GM13977 (cell line): Measurements from ENCODE around the gene THSD7A.

Experiments
- DNase-seq: peaks from one replicate; pipeline ENCODE4 v3.0.0; 2012; ENCODE audit warnings: low spot score
- in situ Hi-C: fragments of 300-500 bp; cut with MboI; formaldehyde crosslinking; loops from one replicate; pipeline ENCODE4 v1.12.0; 2022; ENCODE audit warnings: low sequenced_read_pairs, low pct_unique_long_range_greater_than_20kb, mixed read lengths, inconsistent platforms; ENCODE audit not compliant: unreplicated experiment
- TF ChIP-seq, protein P1 (sequence below): IDR thresholded peaks from 2 replicates; pipeline ENCODE4 v1.5.1; 2012; ENCODE audit warnings: mild to moderate bottlenecking, control low read depth; ENCODE audit not compliant: insufficient read depth; ENCODE audit errors: extremely low read depth, missing control alignments

Gene THSD7A

DNA sequence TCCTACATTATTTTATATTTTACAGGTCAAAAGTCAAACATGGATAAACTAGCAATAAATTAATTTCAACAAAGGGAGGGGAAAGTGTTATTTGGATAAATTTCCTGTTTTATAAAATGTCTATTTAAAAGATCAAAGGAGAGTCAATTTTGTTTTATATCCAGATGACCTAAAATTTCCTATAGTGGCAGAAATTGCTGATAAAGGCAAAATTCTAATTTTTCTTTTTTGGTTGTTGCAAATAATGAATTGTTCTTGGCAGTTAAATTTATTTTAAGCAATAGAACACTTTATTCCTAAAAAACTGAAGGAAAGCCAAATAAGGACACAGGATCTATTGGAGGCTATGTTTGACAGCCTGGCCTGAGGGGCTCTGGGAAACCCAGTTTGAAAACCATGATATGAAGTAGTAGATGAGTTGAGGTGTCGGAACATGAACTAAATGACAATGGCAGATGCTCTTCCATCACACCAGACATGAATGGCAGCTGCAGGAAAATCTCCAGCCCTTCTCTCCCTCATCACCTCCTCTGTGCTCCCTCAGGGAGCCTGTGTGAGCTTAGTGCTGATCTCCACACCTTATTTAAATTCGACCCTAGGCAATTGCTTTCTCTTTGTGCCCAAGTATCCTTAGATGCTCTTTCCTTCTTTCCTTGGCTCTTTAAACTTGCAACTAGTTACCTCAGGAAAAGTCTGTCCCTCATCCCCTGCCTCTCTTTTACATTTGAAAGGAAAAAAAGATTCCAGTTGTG is 395.0 kb downstream of the THSD7A start:
- no peak for DNase-seq
- in situ Hi-C loops: loop anchor here (25.0 kb wide), 1 partner anchor 100 kb away; no protein-coding TSS in a partner anchor
- TF ChIP-seq, protein P1, sequence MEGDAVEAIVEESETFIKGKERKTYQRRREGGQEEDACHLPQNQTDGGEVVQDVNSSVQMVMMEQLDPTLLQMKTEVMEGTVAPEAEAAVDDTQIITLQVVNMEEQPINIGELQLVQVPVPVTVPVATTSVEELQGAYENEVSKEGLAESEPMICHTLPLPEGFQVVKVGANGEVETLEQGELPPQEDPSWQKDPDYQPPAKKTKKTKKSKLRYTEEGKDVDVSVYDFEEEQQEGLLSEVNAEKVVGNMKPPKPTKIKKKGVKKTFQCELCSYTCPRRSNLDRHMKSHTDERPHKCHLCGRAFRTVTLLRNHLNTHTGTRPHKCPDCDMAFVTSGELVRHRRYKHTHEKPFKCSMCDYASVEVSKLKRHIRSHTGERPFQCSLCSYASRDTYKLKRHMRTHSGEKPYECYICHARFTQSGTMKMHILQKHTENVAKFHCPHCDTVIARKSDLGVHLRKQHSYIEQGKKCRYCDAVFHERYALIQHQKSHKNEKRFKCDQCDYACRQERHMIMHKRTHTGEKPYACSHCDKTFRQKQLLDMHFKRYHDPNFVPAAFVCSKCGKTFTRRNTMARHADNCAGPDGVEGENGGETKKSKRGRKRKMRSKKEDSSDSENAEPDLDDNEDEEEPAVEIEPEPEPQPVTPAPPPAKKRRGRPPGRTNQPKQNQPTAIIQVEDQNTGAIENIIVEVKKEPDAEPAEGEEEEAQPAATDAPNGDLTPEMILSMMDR: no peak

DNA sequence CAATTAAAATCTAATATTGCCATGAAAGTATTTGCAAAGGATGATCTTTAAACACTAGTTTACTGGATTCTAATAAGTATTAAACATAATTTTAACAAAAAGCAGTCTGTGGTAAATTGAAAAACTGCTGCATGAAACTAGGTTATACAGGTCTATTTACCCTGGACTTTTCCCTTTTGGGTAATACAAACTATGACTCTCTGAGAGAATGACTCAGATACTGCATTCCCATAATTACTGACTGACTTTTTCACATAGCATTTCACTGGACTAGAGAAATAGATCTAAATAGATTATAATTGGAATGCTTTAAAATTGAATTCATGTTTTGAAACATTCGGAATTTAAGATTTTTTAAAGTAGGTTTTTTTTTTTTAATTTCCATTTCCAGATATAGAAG is 395.7 kb downstream of the THSD7A start:
- TF ChIP-seq, protein P1: no peak
- in situ Hi-C loops: loop anchor here (25.0 kb wide), 1 partner anchor 101 kb away; no protein-coding TSS in a partner anchor
- DNase-seq: no peak

DNA sequence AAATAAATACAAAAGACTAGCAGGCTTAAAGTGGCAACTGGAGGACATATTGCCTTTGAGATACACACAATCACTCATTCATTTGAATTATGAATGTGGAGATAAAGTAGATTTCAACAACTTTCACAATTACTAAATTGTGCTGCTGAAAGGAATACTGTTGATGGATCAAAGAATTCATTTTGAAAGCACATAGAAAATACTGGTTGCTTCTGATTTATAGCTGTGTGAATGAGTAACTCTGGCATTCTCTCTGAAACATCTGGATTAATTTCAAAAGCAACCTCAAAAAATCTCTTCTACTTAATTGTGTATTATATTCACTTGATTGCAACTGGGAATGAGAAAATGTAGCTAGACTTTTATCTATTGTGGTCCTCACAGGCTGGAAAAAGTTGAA is 397.6 kb downstream of the THSD7A start:
- in situ Hi-C loops: loop anchor here (25.0 kb wide), 1 partner anchor 103 kb away; no protein-coding TSS in a partner anchor
- DNase-seq: no peak

DNA sequence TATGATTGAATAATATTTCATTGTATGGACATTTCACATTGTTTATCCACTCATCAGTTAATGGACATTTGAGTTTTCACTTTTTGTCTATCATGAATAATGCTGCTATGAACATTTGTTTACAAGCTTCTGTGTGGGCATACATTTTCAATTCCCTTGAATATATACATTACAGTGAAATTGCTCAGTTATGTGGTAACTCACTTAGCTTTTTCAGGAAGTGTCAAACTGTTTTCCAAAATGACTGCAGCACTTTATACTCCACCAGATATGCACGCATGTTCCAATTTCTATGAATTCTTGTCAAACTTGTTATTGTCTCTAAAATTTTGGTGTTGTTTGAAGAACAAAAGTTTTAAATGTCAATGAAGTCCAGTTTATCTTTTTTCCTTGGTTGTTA is 401.2 kb downstream of the THSD7A start:
- in situ Hi-C loops: loop anchor here (25.0 kb wide), 1 partner anchor 106 kb away; no protein-coding TSS in a partner anchor
- TF ChIP-seq, protein P1: no peak
- DNase-seq: no peak

More for the DNA sequence above, 397.6 kb downstream of the THSD7A start:
- TF ChIP-seq, protein P1: no peak

DNA sequence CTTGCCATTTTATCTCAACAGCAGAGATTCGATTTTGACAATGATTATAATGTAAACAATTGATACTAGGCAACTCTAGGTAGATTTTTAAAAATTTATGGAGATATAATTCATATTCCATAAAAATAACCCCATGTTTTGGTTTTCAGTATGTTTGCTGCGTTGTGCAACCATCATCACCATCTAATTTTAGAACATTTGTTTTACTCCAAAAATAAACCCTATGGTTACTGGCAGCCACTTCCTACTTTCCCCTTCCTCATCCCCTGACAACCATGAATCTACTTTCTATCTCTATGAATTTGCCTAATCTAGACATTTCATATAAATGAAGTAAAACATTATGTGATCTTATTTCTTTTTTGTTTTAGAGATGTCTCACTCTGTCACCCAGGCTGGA is 401.9 kb downstream of the THSD7A start:
- no peak for DNase-seq
- in situ Hi-C loops: loop anchor here (25.0 kb wide), 1 partner anchor 107 kb away; no protein-coding TSS in a partner anchor
- TF ChIP-seq, protein P1: no peak

DNA sequence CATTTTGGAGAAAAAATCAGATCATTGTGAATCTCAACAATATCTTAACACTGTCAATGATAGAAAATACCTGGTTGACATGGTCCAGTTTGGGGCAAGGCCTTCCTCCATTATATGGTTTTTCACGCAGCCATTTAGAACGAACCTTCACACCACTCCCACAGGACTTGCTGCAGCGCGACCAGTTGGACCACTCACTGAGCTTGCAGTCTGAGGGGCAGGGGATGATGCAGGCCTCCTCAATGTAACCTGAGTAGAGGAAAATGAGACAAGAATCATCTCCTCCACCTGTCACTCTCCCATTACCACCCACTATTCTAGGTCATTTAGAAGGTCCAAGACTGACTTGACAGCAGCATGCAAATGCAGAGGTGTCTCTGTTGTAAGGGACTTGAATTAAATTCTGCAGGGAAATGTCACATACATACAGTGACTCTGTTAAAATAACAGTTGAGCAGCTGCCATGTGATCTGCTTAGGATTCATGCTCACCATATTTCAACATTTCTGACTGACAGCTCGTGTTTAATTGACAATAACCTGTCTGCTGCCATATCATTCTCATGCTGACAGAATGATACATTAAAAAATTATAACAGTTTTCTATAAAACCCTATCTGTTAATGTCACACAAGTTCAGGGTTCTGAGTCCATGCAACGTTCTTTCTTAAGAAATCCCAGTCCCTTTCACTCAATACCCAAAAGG is 403.0 kb downstream of the THSD7A start:
- TF ChIP-seq, protein P1: no peak
- DNase-seq: no peak
- in situ Hi-C loops: loop anchor here (25.0 kb wide), 1 partner anchor 108 kb away; no protein-coding TSS in a partner anchor
